ENCODE results near the gene PKP2.

DNA sequence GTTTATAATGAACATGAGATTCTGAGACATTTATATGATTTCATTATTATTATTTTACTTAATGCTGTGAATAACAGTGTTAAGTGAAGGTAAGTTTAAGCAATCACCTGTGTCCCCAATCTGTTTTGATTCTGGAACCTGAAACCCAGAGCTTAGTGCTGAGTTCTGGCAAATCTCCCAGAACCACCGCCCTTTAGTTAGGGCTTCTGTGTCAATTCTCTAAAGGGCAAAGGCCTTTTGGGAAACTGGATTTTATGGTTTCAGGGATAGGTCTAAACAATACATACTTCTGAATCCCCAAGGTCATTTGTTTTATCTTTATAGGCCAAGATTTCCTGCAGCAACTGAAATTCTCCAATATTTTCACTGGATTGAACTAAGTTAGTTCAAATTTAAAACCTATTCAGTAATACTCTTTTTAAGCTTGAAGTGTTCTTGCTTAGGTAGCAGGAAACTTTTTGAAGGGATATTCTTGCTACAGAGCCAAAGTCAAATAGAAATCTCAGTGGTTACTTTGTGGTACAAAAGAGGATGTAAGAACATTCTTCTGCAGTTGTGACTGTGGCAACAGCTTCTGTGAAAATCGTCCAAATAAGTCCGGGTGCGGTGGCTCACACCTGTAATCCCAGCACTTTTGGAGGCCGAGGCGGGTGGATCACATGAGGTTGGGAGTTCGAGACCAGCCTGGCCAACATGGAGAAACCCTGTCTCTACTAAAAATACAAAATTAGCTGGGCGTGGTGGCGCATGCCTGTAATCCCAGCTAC, 10.0 kb upstream of the PKP2 start:
- TF ChIP-seq TOX (CRISPR knock-in tag; IDR thresholded peaks at IDR 0.05; ENCODE audit: borderline replicate concordance) = no peak
- TF ChIP-seq ZC3H10 (CRISPR knock-in tag; IDR thresholded peaks at IDR 0.05) = no peak
- no peak for TF ChIP-seq ZNF70 (CRISPR knock-in tag; IDR thresholded peaks at IDR 0.05)
- TF ChIP-seq BACH2 (CRISPR knock-in tag; IDR thresholded peaks at IDR 0.05; ENCODE audit: borderline replicate concordance) = no peak
- TF ChIP-seq PPARA (CRISPR knock-in tag; IDR thresholded peaks at IDR 0.05; ENCODE audit: borderline replicate concordance) = no peak
- TF ChIP-seq ARNTL (CRISPR knock-in tag; IDR thresholded peaks at IDR 0.05; ENCODE audit: borderline replicate concordance, low read depth) = no peak
- TF ChIP-seq, protein P1, sequence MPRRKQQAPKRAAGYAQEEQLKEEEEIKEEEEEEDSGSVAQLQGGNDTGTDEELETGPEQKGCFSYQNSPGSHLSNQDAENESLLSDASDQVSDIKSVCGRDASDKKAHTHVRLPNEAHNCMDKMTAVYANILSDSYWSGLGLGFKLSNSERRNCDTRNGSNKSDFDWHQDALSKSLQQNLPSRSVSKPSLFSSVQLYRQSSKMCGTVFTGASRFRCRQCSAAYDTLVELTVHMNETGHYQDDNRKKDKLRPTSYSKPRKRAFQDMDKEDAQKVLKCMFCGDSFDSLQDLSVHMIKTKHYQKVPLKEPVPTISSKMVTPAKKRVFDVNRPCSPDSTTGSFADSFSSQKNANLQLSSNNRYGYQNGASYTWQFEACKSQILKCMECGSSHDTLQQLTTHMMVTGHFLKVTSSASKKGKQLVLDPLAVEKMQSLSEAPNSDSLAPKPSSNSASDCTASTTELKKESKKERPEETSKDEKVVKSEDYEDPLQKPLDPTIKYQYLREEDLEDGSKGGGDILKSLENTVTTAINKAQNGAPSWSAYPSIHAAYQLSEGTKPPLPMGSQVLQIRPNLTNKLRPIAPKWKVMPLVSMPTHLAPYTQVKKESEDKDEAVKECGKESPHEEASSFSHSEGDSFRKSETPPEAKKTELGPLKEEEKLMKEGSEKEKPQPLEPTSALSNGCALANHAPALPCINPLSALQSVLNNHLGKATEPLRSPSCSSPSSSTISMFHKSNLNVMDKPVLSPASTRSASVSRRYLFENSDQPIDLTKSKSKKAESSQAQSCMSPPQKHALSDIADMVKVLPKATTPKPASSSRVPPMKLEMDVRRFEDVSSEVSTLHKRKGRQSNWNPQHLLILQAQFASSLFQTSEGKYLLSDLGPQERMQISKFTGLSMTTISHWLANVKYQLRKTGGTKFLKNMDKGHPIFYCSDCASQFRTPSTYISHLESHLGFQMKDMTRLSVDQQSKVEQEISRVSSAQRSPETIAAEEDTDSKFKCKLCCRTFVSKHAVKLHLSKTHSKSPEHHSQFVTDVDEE (CRISPR knock-in tag; IDR thresholded peaks at IDR 0.05) = no peak
- TF ChIP-seq ZNF565 (CRISPR knock-in tag; conservative IDR thresholded peaks at IDR 0.05; ENCODE audit: low read depth) = no peak
- TF ChIP-seq, protein P2, sequence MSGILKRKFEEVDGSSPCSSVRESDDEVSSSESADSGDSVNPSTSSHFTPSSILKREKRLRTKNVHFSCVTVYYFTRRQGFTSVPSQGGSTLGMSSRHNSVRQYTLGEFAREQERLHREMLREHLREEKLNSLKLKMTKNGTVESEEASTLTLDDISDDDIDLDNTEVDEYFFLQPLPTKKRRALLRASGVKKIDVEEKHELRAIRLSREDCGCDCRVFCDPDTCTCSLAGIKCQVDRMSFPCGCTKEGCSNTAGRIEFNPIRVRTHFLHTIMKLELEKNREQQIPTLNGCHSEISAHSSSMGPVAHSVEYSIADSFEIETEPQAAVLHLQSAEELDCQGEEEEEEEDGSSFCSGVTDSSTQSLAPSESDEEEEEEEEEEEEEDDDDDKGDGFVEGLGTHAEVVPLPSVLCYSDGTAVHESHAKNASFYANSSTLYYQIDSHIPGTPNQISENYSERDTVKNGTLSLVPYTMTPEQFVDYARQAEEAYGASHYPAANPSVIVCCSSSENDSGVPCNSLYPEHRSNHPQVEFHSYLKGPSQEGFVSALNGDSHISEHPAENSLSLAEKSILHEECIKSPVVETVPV (CRISPR knock-in tag; IDR thresholded peaks at IDR 0.05) = no peak
- TF ChIP-seq, protein P3, sequence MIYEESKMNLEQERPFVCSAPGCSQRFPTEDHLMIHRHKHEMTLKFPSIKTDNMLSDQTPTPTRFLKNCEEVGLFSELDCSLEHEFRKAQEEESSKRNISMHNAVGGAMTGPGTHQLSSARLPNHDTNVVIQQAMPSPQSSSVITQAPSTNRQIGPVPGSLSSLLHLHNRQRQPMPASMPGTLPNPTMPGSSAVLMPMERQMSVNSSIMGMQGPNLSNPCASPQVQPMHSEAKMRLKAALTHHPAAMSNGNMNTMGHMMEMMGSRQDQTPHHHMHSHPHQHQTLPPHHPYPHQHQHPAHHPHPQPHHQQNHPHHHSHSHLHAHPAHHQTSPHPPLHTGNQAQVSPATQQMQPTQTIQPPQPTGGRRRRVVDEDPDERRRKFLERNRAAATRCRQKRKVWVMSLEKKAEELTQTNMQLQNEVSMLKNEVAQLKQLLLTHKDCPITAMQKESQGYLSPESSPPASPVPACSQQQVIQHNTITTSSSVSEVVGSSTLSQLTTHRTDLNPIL (CRISPR knock-in tag; IDR thresholded peaks at IDR 0.05; ENCODE audit: low read depth) = no peak
- no peak for TF ChIP-seq ZFP30 (CRISPR knock-in tag; IDR thresholded peaks at IDR 0.05)
